HepG2 (cell line): ENCODE data around the gene TBC1D10B. TPM values are rescaled to one million over a fixed set of nuclear protein-coding genes. Genes with fewer than 3 reads are reported as not detected.
A peak's percentile ranks its signal among the peaks of the same experiment; 100 is the strongest.

Source experiments
- FOSL2 ChIP-seq: sonication (generic); formaldehyde crosslinking; IDR thresholded peaks from 2 replicates; pipeline ENCODE4 v1.4.0; 2020; ENCODE audit warnings: missing genetic modification reagents
- FOXO1 ChIP-seq: sonication (generic); formaldehyde crosslinking; IDR thresholded peaks from 2 replicates; pipeline ENCODE4 v1.4.0; 2020; ENCODE audit warnings: missing genetic modification reagents
- GABPA ChIP-seq, 2 experiments: IDR thresholded peaks; 2 replicates each; pipeline ENCODE4 v1.6.1; 2011 to 2016; ENCODE audit warnings: low read depth in 2 of 2, low read length in 1 of 2, missing biosample characterization in 1 of 2, missing genetic modification characterization in 1 of 2
- KLF6 ChIP-seq: IDR thresholded peaks from 2 replicates; pipeline ENCODE4 v1.8.0; 2016; ENCODE audit warnings: missing biosample characterization, missing genetic modification reagents
- ZBTB42 ChIP-seq: sonication (generic); formaldehyde crosslinking; IDR thresholded peaks from 2 replicates; pipeline ENCODE4 v1.5.0; 2020; ENCODE audit warnings: mild to moderate bottlenecking, missing genetic modification reagents
- ZFP1 ChIP-seq: IDR thresholded peaks from 2 replicates; pipeline ENCODE4 v1.6.1; 2016
- ZNF253 ChIP-seq: sonication (generic); formaldehyde crosslinking; IDR thresholded peaks from 2 replicates; pipeline ENCODE4 v1.8.0; 2022; ENCODE audit warnings: mild to moderate bottlenecking, missing genetic modification reagents, borderline replicate concordance
- ZNF256 ChIP-seq: sonication (generic); formaldehyde crosslinking; conservative IDR thresholded peaks from 2 replicates; pipeline ENCODE4 v1.4.0; 2020; ENCODE audit warnings: missing genetic modification reagents
- ZNF331 ChIP-seq: sonication (generic); formaldehyde crosslinking; IDR thresholded peaks from 2 replicates; pipeline ENCODE4 v1.4.0; 2020; ENCODE audit warnings: missing genetic modification reagents
- ZNF335 ChIP-seq: sonication (generic); formaldehyde crosslinking; IDR thresholded peaks from 2 replicates; pipeline ENCODE4 v1.4.0; 2020; ENCODE audit warnings: missing genetic modification reagents
- ZNF451 ChIP-seq: sonication (generic); formaldehyde crosslinking; IDR thresholded peaks from 2 replicates; pipeline ENCODE4 v1.5.0; 2020; ENCODE audit warnings: mild to moderate bottlenecking, missing genetic modification reagents
- ZNF549 ChIP-seq: sonication (generic); formaldehyde crosslinking; IDR thresholded peaks from 2 replicates; pipeline ENCODE4 v1.5.0; 2020; ENCODE audit warnings: missing genetic modification reagents
- ZNF615 ChIP-seq: sonication (generic); formaldehyde crosslinking; IDR thresholded peaks from 2 replicates; pipeline ENCODE4 v1.5.0; 2020; ENCODE audit warnings: mild to moderate bottlenecking, missing genetic modification reagents, borderline replicate concordance
- polyA plus RNA-seq, 8 experiments: library from polyadenylated mRNA; depleted of rRNA in 3 of 8; stranded (reverse) in 7 of 8; unstranded in 1 of 8; fragments of >200 nt; fragmentation: Illumina TruSeq in 4 of 8; extraction: Trizol in 4 of 8; gene quantifications; 2 replicates each; pipeline versions ENCODE4 v1.2.1 to v1.2.3, GENCODE V29; 2011 to 2016; ENCODE audit warnings: low read depth in 4 of 8, missing spikeins in 1 of 8, mixed read lengths in 1 of 8; ENCODE audit not compliant: insufficient read depth in 1 of 8
- total RNA-seq, 5 experiments: library from RNA; depleted of rRNA; stranded (reverse); fragments of >200 nt; fragmentation: Illumina TruSeq; extraction: Trizol; gene quantifications; 2 replicates each; pipeline ENCODE4 v1.2.3, GENCODE V29; 2016; ENCODE audit warnings: low read depth in 1 of 5
- TF ChIP-seq, protein P1 (sequence below): sonication (generic); formaldehyde crosslinking; IDR thresholded peaks from 2 replicates; pipeline ENCODE4 v1.5.0; 2020; ENCODE audit warnings: mild to moderate bottlenecking, missing genetic modification reagents
- TF ChIP-seq, protein P2 (sequence below): sonication (generic); formaldehyde crosslinking; IDR thresholded peaks from 2 replicates; pipeline ENCODE4 v1.5.0; 2020; ENCODE audit warnings: mild to moderate bottlenecking, missing genetic modification reagents
- TF ChIP-seq, protein P3 (sequence below): sonication (generic); formaldehyde crosslinking; IDR thresholded peaks from 2 replicates; pipeline ENCODE4 v1.8.1; 2023; ENCODE audit warnings: mild to moderate bottlenecking, inconsistent platforms, moderate library complexity, missing genetic modification reagents, borderline replicate concordance
- TF ChIP-seq, protein P4 (sequence below): sonication (generic); formaldehyde crosslinking; IDR thresholded peaks from 2 replicates; pipeline ENCODE4 v1.4.0; 2020; ENCODE audit warnings: mild to moderate bottlenecking, missing genetic modification reagents

Gene TBC1D10B
- total and polyA plus RNA-seq, 2 of the 13 experiments (the other 11 are each of a cell fraction or from before 2014, with no cell fraction given) = 15.7 to 24.8 TPM

DNA sequence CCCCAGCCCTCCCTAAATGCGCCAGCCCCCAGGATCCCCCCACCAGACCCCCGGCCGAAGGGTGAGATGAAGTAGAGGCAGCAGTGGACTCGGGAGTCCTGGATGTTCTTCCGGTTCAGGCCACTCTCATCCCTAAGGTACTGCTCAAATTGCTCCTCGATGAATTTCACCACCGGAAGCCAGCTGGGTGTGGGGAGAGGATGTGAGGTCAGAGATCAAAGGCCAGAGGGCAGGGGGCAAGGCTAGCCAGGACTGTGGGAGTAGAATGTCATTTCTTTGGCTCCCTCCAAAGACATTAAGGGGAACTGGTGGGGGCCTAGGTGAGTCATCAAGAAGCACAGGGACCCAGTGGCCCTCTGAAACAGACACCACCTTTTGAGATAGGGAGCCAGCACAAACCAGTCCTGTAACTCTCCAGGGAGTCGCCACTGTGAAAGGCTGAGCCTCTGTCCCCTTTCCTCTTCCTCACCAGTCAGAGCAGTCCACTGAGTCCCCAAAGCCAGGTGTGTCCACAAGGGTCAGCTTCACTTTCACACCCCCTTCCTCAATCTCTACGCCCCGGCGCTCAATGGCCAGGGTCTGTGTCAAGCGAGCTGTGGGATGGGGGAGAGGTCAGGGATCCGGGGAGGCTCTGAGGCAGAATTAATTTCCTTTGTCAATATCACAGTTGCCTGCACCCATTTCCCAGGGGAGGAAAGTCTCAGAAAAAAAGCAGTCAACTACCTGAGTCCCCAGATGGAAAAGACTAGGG is 11.2 kb upstream of the TBC1D10B start (continued):
- TF ChIP-seq ZNF451 (no peak), ZNF256 (CRISPR knock-in tag) (no peak), FOXO1 (no peak), ZNF615 (CRISPR knock-in tag) (no peak), GABPA (IDR thresholded peaks at IDR 0.05; ENCODE audit: low read depth, low read length) (peak; percentile 70), GABPA (CRISPR knock-in tag; IDR thresholded peaks at IDR 0.05; ENCODE audit: low read depth) (peak; percentile 94), ZNF253 (CRISPR knock-in tag) (no peak), FOSL2 (CRISPR knock-in tag) (peak; percentile 69), ZNF331 (no peak), ZBTB42 (CRISPR knock-in tag) (no peak), KLF6 (CRISPR knock-in tag) (no peak), ZNF335 (CRISPR knock-in tag) (no peak), ZNF549 (no peak), ZFP1 (no peak)
- TF ChIP-seq, protein P1, sequence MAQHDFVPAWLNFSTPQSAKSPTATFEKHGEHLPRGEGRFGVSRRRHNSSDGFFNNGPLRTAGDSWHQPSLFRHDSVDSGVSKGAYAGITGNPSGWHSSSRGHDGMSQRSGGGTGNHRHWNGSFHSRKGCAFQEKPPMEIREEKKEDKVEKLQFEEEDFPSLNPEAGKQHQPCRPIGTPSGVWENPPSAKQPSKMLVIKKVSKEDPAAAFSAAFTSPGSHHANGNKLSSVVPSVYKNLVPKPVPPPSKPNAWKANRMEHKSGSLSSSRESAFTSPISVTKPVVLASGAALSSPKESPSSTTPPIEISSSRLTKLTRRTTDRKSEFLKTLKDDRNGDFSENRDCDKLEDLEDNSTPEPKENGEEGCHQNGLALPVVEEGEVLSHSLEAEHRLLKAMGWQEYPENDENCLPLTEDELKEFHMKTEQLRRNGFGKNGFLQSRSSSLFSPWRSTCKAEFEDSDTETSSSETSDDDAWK (CRISPR knock-in tag) = no peak
- TF ChIP-seq, protein P2, sequence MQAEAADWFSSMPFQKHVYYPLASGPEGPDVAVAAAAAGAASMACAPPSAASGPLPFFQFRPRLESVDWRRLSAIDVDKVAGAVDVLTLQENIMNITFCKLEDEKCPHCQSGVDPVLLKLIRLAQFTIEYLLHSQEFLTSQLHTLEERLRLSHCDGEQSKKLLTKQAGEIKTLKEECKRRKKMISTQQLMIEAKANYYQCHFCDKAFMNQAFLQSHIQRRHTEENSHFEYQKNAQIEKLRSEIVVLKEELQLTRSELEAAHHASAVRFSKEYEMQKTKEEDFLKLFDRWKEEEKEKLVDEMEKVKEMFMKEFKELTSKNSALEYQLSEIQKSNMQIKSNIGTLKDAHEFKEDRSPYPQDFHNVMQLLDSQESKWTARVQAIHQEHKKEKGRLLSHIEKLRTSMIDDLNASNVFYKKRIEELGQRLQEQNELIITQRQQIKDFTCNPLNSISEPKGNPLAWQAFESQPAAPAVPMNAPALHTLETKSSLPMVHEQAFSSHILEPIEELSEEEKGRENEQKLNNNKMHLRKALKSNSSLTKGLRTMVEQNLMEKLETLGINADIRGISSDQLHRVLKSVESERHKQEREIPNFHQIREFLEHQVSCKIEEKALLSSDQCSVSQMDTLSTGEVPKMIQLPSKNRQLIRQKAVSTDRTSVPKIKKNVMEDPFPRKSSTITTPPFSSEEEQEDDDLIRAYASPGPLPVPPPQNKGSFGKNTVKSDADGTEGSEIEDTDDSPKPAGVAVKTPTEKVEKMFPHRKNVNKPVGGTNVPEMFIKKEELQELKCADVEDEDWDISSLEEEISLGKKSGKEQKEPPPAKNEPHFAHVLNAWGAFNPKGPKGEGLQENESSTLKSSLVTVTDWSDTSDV (CRISPR knock-in tag) = no peak
- TF ChIP-seq, protein P3, sequence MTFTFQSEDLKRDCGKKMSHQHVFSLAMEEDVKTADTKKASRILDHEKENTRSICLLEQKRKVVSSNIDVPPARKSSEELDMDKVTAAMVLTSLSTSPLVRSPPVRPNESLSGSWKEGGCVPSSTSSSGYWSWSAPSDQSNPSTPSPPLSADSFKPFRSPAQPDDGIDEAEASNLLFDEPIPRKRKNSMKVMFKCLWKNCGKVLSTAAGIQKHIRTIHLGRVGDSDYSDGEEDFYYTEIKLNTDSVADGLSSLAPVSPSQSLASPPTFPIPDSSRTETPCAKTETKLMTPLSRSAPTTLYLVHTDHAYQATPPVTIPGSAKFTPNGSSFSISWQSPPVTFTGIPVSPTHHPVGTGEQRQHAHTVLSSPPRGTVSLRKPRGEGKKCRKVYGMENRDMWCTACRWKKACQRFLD (CRISPR knock-in tag) = 0 out of 2 replicates have a peak, but pooled peaks have one; percentile 59
- TF ChIP-seq, protein P4, sequence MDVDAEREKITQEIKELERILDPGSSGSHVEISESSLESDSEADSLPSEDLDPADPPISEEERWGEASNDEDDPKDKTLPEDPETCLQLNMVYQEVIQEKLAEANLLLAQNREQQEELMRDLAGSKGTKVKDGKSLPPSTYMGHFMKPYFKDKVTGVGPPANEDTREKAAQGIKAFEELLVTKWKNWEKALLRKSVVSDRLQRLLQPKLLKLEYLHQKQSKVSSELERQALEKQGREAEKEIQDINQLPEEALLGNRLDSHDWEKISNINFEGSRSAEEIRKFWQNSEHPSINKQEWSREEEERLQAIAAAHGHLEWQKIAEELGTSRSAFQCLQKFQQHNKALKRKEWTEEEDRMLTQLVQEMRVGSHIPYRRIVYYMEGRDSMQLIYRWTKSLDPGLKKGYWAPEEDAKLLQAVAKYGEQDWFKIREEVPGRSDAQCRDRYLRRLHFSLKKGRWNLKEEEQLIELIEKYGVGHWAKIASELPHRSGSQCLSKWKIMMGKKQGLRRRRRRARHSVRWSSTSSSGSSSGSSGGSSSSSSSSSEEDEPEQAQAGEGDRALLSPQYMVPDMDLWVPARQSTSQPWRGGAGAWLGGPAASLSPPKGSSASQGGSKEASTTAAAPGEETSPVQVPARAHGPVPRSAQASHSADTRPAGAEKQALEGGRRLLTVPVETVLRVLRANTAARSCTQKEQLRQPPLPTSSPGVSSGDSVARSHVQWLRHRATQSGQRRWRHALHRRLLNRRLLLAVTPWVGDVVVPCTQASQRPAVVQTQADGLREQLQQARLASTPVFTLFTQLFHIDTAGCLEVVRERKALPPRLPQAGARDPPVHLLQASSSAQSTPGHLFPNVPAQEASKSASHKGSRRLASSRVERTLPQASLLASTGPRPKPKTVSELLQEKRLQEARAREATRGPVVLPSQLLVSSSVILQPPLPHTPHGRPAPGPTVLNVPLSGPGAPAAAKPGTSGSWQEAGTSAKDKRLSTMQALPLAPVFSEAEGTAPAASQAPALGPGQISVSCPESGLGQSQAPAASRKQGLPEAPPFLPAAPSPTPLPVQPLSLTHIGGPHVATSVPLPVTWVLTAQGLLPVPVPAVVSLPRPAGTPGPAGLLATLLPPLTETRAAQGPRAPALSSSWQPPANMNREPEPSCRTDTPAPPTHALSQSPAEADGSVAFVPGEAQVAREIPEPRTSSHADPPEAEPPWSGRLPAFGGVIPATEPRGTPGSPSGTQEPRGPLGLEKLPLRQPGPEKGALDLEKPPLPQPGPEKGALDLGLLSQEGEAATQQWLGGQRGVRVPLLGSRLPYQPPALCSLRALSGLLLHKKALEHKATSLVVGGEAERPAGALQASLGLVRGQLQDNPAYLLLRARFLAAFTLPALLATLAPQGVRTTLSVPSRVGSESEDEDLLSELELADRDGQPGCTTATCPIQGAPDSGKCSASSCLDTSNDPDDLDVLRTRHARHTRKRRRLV (CRISPR knock-in tag) = no peak
